Activated CD8-positive, alpha-beta T cell treated with anti-CD3 and anti-CD28 coated beads, Interleukin-2, amount 10 ng/mL, durations not matched to agents 7 days and 5 days (primary cell): ENCODE measurements around the gene VEZF1. TPM values are rescaled to one million over a fixed set of nuclear protein-coding genes. Genes with fewer than 3 reads are reported as not detected.
"Not testable (repeated sequence)": the region's sequence is repeated elsewhere in the genome, so short reads cannot be mapped to it uniquely, and the experiment has no call there.

ENCODE experiments used
- ATAC-seq: fragments of 150-1000 bp; cut with Tn5 transposase; one replicate; pipeline ENCODE4 v1.10.0; 2021; ENCODE audit warnings: moderate library complexity
- CTCF ChIA-PET: fragments of 350-600 bp; sonication (Branson Sonifier 250); formaldehyde crosslinking; loops from one replicate; lab custom pipeline; 2021; ENCODE audit warnings: antibody characterized with exemption; lab: Charles Lee
- POLR2A ChIA-PET: fragments of 350-600 bp; sonication (Branson Sonifier 250); formaldehyde crosslinking; loops from one replicate; lab custom pipeline; 2021; ENCODE audit warnings: antibody characterized with exemption; lab: Charles Lee
- DNase-seq: peaks from one replicate; pipeline ENCODE4 v3.0.0-alpha.2; 2020
- H3K27ac Mint-ChIP-seq: one replicate; pipeline ENCODE4 v1.8.0; 2021; ENCODE audit warnings: mild to moderate bottlenecking, mixed read lengths
- H3K27me3 Mint-ChIP-seq: one replicate; pipeline ENCODE4 v1.8.0; 2021; ENCODE audit warnings: low read depth, mixed read lengths
- H3K36me3 Mint-ChIP-seq: one replicate; pipeline ENCODE4 v1.8.0; 2021; ENCODE audit warnings: low read depth, mixed read lengths
- H3K4me1 Mint-ChIP-seq: one replicate; pipeline ENCODE4 v1.8.0; 2021; ENCODE audit warnings: low read depth, mixed read lengths
- H3K4me3 Mint-ChIP-seq: one replicate; pipeline ENCODE4 v1.8.0; 2021; ENCODE audit warnings: mild to moderate bottlenecking, mixed read lengths
- H3K9me3 Mint-ChIP-seq: one replicate; pipeline ENCODE4 v1.8.0; 2022; ENCODE audit warnings: mixed read lengths; ENCODE audit not compliant: insufficient read depth
- total RNA-seq, 2 experiments: library from RNA; stranded (reverse); gene quantifications; one replicate each; pipeline ENCODE4 v1.2.3, GENCODE V29; 2021

VEZF1 gene
- total RNA-seq, 2 experiments from 2014 or later: 37.5 to 37.6 TPM

DNA sequence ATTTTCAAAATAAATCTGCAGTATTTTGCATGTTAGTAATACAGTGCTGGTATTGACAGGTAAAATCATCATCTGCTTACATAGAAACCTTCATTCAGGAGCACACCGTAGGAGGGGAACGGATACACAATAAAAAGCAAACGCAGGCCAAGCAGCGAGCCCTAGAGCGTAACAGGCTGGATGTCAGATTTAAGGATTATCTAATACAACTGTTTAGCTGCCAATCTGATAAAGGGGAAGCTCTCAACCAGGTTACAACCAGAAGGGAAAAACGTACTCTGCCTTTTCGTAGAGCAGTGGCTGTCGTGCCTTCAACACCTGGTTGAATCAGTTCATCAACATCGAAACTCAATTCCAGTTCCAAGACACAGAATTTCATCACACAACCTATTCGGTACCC, 16.5 kb downstream of the VEZF1 start:
- Mint-ChIP-seq H3K4me3 (no peak overlapping the region), H3K9me3 (no peaks in the 10 kb centered on the region), H3K4me1 (no peaks in the 10 kb centered on the region), H3K27ac (no peak overlapping the region), H3K27me3 (peaks cover 7% of the 10 kb centered on the region), H3K36me3 (peaks cover 27% of the 10 kb centered on the region)
- ATAC-seq (no peak), DNase-seq (peak; percentile 4)
- ChIA-PET CTCF (interaction anchor here (1.6 kb wide), 1 partner anchor 27 kb away, joined by 5 read pairs; no protein-coding TSS in a partner anchor), POLR2A (no interaction called here)

DNA sequence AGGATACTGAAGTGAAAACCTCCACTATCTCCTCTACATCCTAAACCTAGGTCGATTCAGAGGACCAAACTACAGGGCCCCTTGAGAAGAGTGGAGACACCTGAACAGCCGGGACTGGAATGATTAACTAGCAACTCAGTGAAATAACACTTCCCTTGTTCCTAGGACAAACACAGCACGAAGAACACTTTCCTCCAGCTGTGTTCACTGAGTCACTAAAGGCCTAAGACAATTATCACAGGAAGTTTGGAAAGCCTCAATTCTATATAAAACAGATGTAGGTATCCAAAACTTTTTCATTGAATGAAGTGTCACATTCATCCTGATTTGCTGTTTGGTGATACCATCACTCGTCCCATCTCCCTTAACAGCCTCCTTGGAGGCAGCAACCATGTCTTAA, 17.3 kb downstream of the VEZF1 start:
- DNase-seq (peak; percentile 17), ATAC-seq (no peak)
- H3K27me3 Mint-ChIP-seq: peaks cover 7% of the 10 kb centered on the region
- H3K9me3 Mint-ChIP-seq: no peaks in the 10 kb centered on the region
- CTCF ChIA-PET: no interaction called here
- no peaks in the 10 kb centered on the region for H3K4me1 Mint-ChIP-seq
- no peak overlapping the region for H3K4me3 Mint-ChIP-seq
- no peak overlapping the region for H3K27ac Mint-ChIP-seq
- POLR2A ChIA-PET: no interaction called here
- peaks cover 20% of the 10 kb centered on the region for H3K36me3 Mint-ChIP-seq

DNA sequence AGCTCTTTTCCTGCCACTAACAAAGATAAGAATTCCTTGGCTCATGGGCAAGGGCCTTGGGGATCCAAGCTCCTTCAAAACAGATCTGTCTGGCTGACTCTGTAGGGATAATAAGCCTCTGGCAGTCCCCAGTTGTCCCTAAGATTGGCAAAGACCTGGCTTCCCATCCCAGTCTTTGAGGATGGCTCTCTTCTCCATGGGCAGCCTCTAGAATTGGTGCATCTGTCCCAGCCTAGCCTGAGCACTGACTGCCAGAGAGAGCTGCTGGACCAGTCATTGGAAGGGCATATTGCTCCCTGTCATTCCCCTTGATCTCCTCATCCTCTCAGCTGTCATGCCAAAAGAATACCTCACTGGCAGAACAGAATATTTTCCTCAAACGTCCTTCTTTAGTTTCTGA, 19.6 kb downstream of the VEZF1 start:
- Mint-ChIP-seq H3K4me1 (no peaks in the 10 kb centered on the region), H3K36me3 (peaks cover 4% of the 10 kb centered on the region), H3K4me3 (no peak overlapping the region), H3K27me3 (peaks cover 10% of the 10 kb centered on the region), H3K9me3 (no peaks in the 10 kb centered on the region), H3K27ac (no peak overlapping the region)
- DNase-seq: peak; percentile 4
- ChIA-PET POLR2A (no interaction called here), CTCF (interaction anchor here (1.5 kb wide), 2 partner anchors 16 to 39 kb away, joined by 5 read pairs; partner anchors contain the start of gene SRSF1)
- ATAC-seq: no peak

DNA sequence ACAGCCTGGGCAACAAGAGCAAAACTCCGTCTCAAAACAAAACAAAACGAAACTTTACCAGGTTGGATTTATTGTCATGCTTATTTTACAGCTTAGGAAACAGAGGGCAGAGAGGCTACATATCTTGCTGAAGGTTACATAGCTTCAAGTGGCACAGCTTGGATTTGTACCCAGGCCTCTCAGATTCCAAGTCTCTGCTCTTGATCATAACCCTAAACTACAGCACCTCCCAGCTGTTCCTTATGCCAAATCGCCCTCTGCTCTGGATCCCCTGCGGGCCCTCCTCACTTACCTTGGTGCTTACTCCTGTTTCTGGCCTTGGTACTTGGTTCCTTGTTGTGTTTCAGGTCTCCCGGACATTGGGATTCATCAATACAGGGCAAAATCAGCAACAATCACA, 21.2 kb downstream of the VEZF1 start:
- CTCF ChIA-PET: interaction anchor here (1.5 to 1.7 kb wide), 3 partner anchors 11 to 40 kb away, joined by 5 to 7 read pairs (median 5); partner anchors contain the start of genes CUEDC1 and SRSF1

DNA sequence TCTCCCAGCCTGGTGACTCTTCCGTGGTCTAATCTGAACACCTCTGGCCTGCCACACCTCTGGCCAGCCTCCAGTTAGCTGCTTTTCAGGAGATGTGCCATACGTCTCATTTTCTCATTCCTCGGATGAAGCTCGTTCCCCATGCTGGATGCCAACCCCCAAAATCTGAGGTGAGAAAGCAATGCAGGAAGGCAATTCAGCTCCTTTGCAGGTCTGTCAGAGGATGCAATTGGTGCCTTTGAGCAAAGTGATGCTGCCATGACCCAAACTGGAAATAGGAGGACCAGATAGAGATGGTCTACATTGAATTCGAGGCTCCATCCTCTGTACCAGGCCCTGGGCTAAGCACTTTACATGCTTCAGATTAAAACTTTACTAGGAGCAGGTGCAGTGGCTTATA, 21.8 kb downstream of the VEZF1 start:
- DNase-seq: peak; percentile 18
- H3K27ac Mint-ChIP-seq: no peak overlapping the region
- no peaks in the 10 kb centered on the region for H3K4me1 Mint-ChIP-seq
- H3K36me3 Mint-ChIP-seq: no peaks in the 10 kb centered on the region
- no peak overlapping the region for H3K4me3 Mint-ChIP-seq
- no peaks in the 10 kb centered on the region for H3K9me3 Mint-ChIP-seq
- POLR2A ChIA-PET: no interaction called here
- ATAC-seq: no peak
- H3K27me3 Mint-ChIP-seq: peaks cover 21% of the 10 kb centered on the region
- CTCF ChIA-PET: interaction anchor here (1.7 kb wide), 1 partner anchor 10 kb away, joined by 7 read pairs; the partner anchor contains the start of gene CUEDC1

More for the DNA sequence above, 21.2 kb downstream of the VEZF1 start:
- Mint-ChIP-seq H3K4me1 (no peaks in the 10 kb centered on the region), H3K36me3 (no peaks in the 10 kb centered on the region), H3K9me3 (no peaks in the 10 kb centered on the region), H3K4me3 (no peak overlapping the region), H3K27ac (no peak overlapping the region), H3K27me3 (peaks cover 20% of the 10 kb centered on the region)
- POLR2A ChIA-PET: no interaction called here
- DNase-seq: no peak
- no peak for ATAC-seq

DNA sequence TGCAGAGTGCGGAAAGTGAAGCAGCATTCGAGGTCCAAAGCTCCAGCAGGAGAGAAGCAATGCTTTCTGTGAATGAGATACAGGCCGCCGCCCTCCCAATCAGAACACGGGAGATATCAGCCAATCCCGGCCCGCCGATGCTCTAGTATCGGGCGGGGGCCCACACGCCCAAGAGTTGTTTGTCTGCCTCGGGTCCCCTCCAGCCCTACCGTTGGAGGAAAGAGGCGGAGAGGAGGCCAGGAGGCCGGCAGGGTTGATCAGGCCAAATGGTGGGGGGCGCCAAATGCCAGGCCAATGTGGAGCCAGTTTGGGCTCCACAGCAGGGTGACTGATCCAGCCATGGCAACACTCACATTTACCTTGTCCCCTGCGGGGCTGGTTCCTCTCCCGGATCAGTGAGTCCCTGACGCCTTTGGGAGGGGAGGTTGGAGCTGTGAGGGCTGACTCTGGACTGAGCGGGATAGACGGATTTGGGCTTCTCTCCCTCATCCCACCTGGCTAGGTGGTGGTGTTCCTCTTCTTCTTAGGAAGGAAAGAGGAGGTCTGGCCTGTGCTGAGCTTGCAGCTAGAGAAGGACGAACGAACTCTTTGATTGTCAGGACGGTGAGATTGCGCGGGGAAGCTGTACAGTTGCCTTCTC, 22.4 kb downstream of the VEZF1 start:
- CTCF ChIA-PET: interaction anchor here (1.7 kb wide), 1 partner anchor 9 kb away, joined by 7 read pairs; the partner anchor contains the start of gene CUEDC1
- Mint-ChIP-seq H3K4me3 (no peak overlapping the region), H3K27me3 (peaks cover 25% of the 10 kb centered on the region), H3K36me3 (no peaks in the 10 kb centered on the region), H3K27ac (no peak overlapping the region), H3K4me1 (no peaks in the 10 kb centered on the region), H3K9me3 (no peaks in the 10 kb centered on the region)
- POLR2A ChIA-PET: no interaction called here
- DNase-seq: peak; percentile 14
- ATAC-seq: no peak

DNA sequence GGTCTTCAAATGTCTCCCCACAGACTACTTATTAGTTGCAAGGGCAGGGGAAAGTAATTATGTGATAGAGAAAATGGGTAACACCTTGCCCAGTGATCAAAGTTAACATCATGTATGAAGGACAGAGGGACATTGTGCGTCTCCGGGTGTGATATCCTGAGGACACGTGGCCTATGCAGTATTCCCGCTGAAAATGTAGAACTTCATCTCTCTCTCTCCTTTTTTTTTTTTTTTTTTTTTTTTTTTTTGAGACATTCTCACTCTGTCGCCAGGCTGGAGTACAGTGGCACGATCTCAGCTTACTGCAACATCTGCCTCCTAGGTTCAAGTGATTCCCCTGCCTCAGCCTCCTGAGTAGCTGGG, 24.9 kb downstream of the VEZF1 start:
- Mint-ChIP-seq H3K9me3 (no peaks in the 10 kb centered on the region), H3K27ac (no peak overlapping the region), H3K4me3 (no peak overlapping the region), H3K27me3 (peaks cover 30% of the 10 kb centered on the region), H3K4me1 (no peaks in the 10 kb centered on the region), H3K36me3 (no peaks in the 10 kb centered on the region)
- CTCF ChIA-PET: no interaction called here
- ATAC-seq (no peak), DNase-seq (no peak)
- POLR2A ChIA-PET: no interaction called here

DNA sequence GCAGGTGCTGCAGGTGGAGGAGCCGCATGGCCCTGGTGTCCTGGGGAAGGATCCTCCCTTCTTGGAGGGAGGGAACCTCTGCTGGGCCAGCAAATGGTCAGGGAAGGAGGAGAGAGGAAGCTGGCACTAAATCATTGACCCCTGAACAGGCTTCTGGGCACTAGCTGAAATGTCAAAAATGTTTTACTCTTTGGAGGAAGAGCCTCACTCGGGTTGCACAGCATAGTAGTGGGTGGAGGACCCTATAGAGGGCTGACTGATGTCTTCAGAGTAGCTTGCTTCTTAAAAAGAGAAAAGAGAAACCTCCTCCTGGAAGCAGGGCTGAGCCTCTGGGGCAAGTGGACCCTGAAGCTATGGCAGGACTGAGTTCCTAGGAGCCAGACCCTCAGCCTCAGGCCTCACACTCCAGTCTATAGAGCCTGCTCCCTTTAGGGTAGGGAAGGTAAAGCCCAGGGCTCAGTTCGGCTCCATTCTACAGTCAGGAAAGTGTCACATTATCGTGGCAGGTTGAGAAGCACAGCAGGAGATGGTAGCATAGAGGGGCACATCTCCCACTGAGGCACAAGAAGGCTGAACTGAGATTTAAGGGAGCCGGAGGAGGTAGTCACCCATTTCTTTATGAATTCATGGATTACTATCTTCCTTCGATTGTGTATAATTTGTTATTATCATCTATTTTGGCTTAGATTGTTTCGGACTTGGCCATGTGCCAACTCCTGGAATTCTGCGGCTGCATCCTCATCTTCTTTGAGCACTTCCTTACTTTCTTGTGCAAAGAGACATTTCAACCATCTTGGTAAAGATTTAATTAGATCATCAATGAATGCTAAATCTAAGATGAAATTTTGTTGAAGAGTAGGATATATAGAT, 25.5 kb downstream of the VEZF1 start:
- Mint-ChIP-seq H3K4me1 (peaks cover 3% of the 10 kb centered on the region), H3K36me3 (no peaks in the 10 kb centered on the region), H3K4me3 (no peak overlapping the region), H3K9me3 (no peaks in the 10 kb centered on the region), H3K27ac (no peak overlapping the region), H3K27me3 (peaks cover 35% of the 10 kb centered on the region)
- DNase-seq (no peak), ATAC-seq (no peak)
- POLR2A ChIA-PET: no interaction called here
- CTCF ChIA-PET: interaction anchor here (0.7 to 1.5 kb wide), 2 partner anchors 31 to 37 kb away, joined by 3 to 5 read pairs; no protein-coding TSS in a partner anchor

DNA sequence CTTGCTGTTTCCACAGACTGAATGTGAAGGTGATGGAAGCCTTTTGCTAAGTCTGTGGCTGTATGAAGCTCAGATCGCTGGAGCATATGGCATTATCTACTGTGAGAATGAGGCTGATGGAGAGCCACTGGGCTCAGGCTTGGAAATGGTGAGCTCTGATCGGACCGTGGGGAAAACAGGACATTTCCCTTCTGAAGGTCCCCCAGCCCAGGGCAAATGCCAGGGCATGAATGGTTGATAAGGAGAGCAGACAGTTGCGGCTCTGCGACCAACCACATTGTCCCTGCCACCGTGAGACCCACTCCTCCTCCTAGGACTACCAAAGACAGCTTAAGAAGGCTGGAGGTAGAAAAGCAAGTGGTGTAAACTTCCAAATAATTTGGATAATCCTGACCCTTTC, 28.1 kb downstream of the VEZF1 start:
- no peak overlapping the region for H3K27ac Mint-ChIP-seq
- no peaks in the 10 kb centered on the region for H3K9me3 Mint-ChIP-seq
- ATAC-seq (no peak), DNase-seq (no peak)
- no peak overlapping the region for H3K4me3 Mint-ChIP-seq
- peaks cover 52% of the 10 kb centered on the region for H3K27me3 Mint-ChIP-seq
- H3K4me1 Mint-ChIP-seq: peaks cover 21% of the 10 kb centered on the region
- no peaks in the 10 kb centered on the region for H3K36me3 Mint-ChIP-seq
- ChIA-PET CTCF (no interaction called here), POLR2A (interaction anchor here (0.6 to 0.9 kb wide), 2 partner anchors 29 to 33 kb away, joined by 3 to 4 read pairs; partner anchors contain the start of gene VEZF1)

DNA sequence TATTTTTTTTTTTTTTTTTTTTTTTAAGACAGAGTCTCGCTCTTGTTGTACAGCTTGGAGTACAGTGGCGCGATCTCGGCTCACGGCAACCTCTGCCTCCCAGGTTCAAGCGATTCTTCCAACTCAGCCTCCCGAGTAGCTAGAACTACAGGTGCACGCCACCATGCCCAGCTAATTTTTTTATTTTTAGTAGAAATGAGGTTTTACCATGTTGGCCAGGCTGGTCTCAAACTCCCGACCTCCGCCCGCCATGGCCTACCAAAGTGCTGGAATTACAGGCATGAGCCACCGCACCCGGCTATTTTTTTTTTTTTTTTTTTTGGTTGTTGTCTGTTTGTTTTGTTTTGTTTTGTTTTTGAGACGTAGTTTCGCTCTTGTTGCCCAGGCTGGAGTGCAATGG, 29.7 kb downstream of the VEZF1 start:
- H3K9me3 Mint-ChIP-seq, CTCF ChIA-PET, H3K36me3 Mint-ChIP-seq, ATAC-seq, H3K27ac Mint-ChIP-seq, DNase-seq, H3K4me3 Mint-ChIP-seq, POLR2A ChIA-PET: not testable (repeated sequence)
- Mint-ChIP-seq H3K27me3 (peaks cover 60% of the 10 kb centered on the region), H3K4me1 (peaks cover 23% of the 10 kb centered on the region)

DNA sequence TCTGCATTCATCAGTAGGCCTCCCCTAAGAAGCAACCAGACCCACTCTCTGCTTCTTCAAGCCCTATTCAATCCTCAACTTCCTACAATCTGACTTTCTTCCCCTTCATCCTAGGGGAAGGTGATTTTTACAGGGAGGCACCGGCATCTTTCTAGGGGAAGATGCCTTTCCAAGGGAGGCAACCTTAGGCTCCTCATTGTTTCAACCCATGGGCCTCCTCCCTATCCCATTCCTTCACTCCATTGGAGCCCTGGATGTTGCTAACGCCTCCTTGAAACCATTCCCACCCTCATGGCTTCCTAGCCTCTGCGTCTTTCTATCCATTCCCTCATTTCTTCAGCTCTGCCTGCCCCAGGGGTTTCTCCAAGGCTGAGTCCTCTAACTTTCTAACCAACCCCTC, 30.2 kb downstream of the VEZF1 start:
- ChIA-PET POLR2A (no interaction called here), CTCF (no interaction called here)
- ATAC-seq (no peak), DNase-seq (no peak)
- Mint-ChIP-seq H3K4me3 (no peak overlapping the region), H3K27me3 (peaks cover 63% of the 10 kb centered on the region), H3K4me1 (peaks cover 23% of the 10 kb centered on the region), H3K9me3 (no peaks in the 10 kb centered on the region), H3K36me3 (no peaks in the 10 kb centered on the region), H3K27ac (no peak overlapping the region)
